Mononuclear cell (primary cell): ENCODE results near the gene NAT16. TPM values are rescaled to one million over a fixed set of nuclear protein-coding genes. Genes with fewer than 3 reads are reported as not detected.

Experiments used
- H3K27me3 ChIP-seq: 2 replicates; pipeline ENCODE4 v1.6.0; 2011; ENCODE audit warnings: low read length, control low read depth; ENCODE audit not compliant: insufficient read depth
- H3K4me1 ChIP-seq: 2 replicates; pipeline ENCODE4 v1.5.1; 2011; ENCODE audit warnings: mild to moderate bottlenecking, low read length, control low read depth; ENCODE audit not compliant: insufficient read depth
- H3K4me3 ChIP-seq: 2 replicates; pipeline ENCODE4 v1.5.1; 2011; ENCODE audit warnings: mild to moderate bottlenecking, low read length, moderate library complexity
- H3K9me3 ChIP-seq: 2 replicates; pipeline ENCODE4 v1.5.1; 2011; ENCODE audit warnings: low read depth, mild to moderate bottlenecking, control low read depth, low read length
- total RNA-seq: library from RNA; depleted of rRNA; stranded (reverse); fragments of >200 nt; gene quantifications from one replicate; pipeline ENCODE4 v1.2.3, GENCODE V29; 2012

Gene NAT16
- total RNA-seq, 1 donor = not detected

DNA sequence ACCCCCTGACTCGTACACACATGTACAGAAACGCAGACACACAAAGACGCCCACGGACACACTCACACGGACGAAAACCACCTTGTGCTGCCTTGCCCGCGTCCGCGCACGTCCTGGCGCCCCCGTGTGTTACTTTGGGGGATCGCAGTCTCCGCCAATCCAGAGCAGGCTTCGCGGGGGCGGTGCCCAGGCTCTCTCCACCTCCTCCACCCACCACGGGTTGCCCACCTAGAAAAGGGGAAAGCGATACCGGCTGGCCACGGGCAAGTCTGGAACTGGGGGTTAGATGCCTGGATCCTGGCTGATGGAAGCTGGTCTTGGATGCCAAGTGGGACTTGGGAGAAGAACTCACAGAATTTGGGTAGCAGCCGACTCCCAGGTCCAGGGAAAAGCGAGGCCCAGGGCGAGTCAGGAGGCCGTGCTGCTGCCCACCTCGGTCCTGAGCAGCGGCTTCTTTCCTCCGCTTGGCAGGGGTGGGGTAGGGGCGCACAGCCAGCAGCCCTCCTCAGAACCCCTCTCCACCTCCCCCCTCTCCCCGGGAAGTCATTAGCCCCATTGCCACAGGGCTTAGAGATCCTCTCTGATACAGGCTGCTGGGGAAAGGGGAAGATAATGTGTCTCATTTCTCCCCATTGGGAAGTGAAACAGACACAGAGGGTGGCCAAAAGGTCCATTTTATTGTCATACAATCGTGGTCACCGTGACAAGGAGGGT lies 10.1 kb downstream of the NAT16 start:
- Histone ChIP-seq H3K27me3 (peaks cover 92% of the 10 kb centered on the region), H3K4me1 (peaks cover 65% of the 10 kb centered on the region), H3K4me3 (no peak overlapping the region), H3K9me3 (no peaks in the 10 kb centered on the region)

DNA sequence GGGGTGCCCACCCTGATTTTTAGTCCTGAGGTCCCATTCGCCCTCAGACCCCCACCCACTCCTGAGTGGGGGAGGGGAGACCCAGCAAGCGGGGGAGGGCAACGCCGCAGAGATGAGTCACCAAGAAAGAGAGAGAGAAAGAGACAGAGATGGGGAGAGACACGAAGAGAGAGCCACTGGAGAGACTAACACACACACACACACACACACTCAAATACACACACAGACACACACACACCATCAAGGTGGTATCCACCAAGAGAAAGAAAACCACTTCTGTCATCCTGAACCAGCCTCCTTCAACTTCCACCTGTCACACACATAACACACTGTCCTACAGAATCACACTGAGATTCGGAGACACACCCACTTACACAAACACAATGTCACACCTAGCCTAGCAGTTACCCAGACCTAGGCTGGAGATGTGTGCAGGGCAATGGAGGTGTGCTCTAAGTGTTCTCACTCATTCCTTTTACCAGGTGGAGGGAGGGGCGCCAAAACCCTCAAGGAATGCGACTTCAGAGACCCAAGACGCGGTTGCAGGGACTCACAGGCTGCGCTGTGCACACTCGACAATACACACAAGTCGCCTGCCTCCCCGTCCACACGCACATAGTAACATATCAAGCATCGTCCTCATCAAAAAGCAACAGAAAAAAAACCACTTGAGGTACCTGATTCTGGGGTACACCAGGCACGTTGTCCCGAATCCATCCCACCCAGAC lies 10.8 kb downstream of the NAT16 start:
- H3K4me3 ChIP-seq = no peak overlapping the region
- peaks cover 70% of the 10 kb centered on the region for H3K4me1 ChIP-seq
- no peaks in the 10 kb centered on the region for H3K9me3 ChIP-seq
- H3K27me3 ChIP-seq = peaks cover 92% of the 10 kb centered on the region

DNA sequence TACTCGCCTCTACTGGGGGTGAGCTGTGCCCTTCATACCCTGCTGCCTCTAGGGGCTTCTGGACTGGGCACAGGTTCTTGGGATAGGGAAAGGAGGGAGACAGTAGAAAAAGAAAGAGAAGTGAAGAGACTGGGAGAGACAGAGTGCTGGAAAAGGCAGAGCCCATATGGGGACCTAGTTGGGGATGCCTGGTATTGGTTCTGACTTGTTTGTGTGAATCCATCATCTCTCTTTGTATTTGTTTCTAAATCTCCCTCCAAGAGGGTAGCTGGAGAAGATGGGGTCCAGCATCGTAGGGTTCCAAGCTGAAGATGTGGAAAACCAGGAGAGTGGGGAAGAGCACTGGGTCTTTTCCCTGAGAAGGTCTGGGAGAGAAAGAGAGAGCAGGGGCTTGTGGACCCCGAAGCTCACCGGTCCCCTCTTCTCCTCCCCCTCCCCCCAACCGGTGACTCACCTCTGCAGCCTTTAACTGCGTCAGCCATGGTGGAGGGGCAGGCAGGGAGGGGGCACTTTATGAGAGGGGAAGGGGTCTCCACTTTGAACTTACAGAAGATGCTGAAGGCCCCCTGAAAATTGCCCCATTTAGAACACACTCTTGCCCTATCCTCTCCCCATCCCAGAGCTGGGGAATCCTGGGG lies 11.6 kb downstream of the NAT16 start:
- Histone ChIP-seq H3K4me1 (peaks cover 70% of the 10 kb centered on the region), H3K27me3 (peaks cover 91% of the 10 kb centered on the region), H3K9me3 (no peaks in the 10 kb centered on the region), H3K4me3 (no peak overlapping the region)

DNA sequence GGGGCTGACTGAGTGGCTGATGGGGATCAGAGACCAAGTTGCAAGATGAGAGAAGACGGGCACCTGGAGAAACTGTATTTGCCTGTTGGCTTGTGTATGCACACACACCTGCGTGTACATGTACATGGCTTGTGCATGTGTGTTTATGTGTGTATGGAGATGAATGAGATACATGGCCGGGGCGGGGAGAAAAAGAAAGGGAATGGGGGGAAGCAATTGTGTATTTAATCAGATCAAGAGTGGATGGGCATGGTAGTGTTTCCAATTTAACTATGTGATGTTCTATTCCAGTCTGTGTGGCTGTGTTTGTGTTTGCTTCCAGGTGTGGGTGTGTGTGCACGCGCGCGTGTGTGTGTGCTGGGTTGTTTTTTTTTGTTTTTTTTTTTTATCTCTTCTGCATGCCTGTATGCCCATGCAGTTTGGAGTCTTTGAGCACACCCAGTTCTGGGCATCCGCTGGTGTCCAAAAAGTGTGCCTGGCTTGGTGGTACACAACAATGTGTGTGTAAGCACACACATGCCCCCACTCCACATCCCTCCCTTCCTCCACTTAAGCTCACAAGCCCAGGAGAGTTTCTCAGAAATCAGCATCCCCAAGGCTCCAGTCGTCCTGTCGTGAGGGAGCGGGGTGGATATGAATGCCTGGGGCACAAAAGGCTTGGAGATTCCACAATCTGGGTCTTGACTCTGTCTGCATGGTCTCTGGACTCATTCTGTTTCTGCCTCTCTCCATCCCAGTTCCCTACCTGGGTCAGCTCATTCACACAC lies 12.3 kb downstream of the NAT16 start:
- Histone ChIP-seq H3K4me3 (no peak overlapping the region), H3K4me1 (peaks cover 66% of the 10 kb centered on the region), H3K27me3 (peaks cover 84% of the 10 kb centered on the region), H3K9me3 (no peaks in the 10 kb centered on the region)

DNA sequence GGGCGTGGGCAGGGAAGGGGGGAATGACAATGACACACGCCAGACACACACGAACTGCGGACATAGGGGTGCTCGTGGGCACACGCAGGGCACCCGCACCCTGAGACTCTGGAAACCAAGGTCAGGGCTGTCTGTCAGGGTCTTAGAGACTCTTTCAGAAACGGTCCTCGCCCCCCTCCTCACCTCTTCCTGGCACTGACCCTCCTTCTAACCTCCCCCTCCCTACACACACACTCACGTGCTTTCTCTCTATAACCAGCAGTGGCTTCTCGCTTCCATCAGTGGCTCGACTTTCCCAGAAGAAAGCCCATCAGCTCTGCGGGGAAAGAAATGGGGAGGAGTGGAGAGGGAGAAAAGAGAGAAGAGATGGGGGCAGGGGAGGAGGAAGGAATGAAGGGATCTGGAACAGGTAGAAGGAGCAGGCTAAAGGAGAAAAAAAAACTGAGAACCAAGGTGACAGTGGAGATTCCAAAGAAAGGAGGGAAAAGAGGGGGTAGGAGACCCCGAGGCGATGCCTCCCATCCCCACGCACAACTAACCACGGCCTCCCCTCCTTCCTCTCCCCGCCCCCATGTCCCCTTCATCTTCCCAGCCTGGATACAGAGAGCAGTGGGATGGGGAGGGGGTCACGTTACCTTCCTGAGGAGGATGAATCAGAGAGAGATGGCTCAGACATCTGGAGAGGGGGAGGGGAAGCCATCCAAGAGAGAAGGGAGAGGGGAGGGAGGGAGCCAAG lies 13.0 kb downstream of the NAT16 start:
- peaks cover 82% of the 10 kb centered on the region for H3K27me3 ChIP-seq
- peaks cover 66% of the 10 kb centered on the region for H3K4me1 ChIP-seq
- no peak overlapping the region for H3K4me3 ChIP-seq
- H3K9me3 ChIP-seq = no peaks in the 10 kb centered on the region

DNA sequence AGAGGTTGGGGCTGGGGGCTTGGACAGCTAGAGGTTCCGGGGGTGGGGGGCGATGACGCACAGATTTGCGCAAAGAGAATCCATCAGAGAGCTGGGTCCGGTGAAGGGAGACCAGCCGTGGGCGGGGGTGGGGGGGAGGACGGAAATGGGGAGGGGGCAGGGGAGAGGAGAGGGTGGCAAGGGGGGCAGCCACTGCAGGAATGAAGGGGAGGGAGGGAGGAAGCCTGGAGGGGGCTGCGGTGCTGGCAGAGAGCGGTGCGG lies 13.5 kb downstream of the NAT16 start:
- H3K4me3 ChIP-seq = no peak overlapping the region
- H3K4me1 ChIP-seq = peaks cover 61% of the 10 kb centered on the region
- H3K9me3 ChIP-seq = no peaks in the 10 kb centered on the region
- H3K27me3 ChIP-seq = peaks cover 79% of the 10 kb centered on the region

DNA sequence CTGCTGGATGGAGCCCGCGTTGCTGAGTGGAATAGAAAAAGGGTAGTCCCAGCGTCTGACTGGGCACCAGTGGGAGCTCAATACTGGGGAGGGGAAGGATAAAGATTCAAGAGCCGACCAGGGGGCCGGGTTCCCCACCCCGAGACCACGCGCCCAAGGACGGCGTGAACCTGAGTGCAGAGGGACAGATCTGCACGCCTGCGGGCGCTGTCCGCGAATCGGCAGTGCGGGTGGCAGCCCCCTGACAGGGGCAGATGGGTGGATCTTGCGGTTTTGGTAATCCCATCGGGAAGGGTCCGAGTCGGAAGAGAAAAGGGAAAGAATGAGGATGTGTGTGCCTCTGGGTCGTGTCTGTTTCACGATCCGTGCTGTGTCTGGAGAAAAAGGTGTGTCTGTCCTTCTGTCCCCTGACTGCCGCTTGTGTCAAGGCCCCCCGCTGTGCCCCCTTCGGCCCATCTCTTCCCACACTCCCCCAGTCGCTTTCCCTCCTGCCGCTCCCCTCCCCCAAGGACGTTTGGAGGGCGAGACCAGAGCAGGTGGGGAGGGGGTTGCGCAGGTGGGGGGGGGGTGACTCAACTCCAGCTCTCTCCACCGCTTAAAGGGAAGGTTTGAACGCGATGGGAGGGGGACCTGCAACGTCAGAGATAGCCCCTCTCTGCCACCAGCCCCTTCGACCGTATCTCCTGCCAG lies 14.0 kb downstream of the NAT16 start:
- Histone ChIP-seq H3K4me1 (peaks cover 56% of the 10 kb centered on the region), H3K27me3 (peaks cover 74% of the 10 kb centered on the region), H3K9me3 (no peaks in the 10 kb centered on the region), H3K4me3 (no peak overlapping the region)

DNA sequence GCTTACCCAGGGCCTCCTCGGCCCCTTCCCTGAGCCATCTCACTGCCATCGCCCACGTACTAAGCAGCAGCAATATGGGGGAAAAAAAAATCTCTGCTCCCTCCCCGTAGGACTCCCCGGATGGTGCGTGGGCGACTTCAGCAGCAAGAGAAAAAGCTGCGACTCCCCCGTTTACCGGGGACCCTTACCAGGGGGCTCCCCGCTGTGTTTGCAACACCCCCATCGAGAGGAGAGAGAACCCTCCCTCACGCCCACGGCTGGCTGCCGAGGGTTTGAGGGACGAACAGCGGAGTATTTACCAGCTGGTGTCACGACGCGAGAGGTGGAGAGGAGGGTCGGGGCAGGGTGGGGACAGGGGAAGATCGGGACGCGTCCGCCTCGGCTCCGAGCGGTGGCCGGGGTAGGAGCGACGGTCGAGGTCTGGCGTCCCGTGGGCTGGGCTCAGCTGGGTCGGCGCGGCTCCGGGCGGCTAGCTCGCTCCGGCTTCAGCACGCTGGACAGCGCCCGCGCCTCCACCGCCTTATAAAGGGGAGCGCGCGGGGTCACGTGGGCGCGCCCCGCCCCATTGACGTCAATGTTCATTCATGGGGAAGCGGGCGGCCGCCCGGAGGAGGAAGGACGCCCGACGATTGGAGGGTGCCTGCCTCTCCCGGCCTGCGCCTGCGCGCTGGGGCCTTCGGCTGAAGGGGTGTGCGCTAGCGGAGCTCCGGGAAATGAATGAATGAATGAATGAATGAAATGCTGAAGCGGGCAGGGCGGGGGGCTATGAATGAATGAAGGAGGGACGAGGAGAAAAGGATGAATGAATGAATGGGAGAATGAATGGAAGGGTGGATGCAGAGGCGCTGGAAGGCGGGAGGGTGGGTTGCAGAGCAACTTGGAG lies 14.8 kb downstream of the NAT16 start, which contains the start of gene VGF:
Gene VGF, minus strand, starts transcription at position 495 of the 883 bp plus-strand sequence. CDS start 726 bp downstream, outside the sequence.
- peaks cover 48% of the 10 kb centered on the region for H3K4me1 ChIP-seq

DNA sequence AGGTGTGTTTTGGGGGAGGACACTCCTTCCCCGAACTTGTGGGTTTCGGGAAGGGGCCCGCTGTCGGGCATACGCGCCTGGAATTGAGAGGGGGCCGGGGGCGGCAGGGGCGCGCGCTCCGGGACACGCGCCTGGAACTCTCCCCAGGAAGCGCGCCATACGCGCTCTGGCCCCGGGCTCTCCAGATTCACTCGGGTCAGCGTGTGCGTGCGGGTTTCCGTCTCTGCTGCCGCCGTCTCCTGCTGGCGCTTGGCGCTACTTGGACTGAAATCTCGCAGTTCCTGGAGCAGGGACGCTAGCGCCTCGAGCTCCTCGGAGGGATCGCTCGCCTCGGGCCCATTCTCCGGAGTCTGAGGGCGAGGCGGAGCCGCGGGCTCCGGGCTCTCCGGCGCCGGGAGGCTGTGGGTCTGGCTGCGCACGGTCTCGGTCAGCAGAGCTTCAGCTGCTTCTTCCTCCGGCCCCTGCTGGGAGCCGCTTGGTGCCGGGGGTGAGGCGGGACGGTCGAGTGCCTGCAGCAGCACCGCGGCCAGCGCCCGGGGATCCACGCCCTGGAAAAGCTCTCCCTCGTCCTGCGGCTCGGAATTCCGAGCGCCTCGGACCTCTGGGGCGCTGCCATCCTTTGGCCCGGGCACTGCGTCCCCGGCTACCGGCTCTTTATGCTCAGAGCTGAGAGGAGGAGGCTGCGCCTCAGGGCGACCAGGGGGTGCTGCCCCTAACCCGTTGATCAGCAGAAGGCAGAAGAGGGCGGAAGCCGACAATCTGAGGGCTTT lies 15.8 kb downstream of the NAT16 start:
- Histone ChIP-seq H3K9me3 (no peaks in the 10 kb centered on the region), H3K4me3 (no peak overlapping the region), H3K4me1 (peaks cover 38% of the 10 kb centered on the region), H3K27me3 (peaks cover 55% of the 10 kb centered on the region)

More for the DNA sequence above, 14.8 kb downstream of the NAT16 start, which contains the start of gene VGF:
- Histone ChIP-seq H3K9me3 (no peaks in the 10 kb centered on the region), H3K27me3 (peaks cover 66% of the 10 kb centered on the region), H3K4me3 (no peak within 1 kb of the TSS)

DNA sequence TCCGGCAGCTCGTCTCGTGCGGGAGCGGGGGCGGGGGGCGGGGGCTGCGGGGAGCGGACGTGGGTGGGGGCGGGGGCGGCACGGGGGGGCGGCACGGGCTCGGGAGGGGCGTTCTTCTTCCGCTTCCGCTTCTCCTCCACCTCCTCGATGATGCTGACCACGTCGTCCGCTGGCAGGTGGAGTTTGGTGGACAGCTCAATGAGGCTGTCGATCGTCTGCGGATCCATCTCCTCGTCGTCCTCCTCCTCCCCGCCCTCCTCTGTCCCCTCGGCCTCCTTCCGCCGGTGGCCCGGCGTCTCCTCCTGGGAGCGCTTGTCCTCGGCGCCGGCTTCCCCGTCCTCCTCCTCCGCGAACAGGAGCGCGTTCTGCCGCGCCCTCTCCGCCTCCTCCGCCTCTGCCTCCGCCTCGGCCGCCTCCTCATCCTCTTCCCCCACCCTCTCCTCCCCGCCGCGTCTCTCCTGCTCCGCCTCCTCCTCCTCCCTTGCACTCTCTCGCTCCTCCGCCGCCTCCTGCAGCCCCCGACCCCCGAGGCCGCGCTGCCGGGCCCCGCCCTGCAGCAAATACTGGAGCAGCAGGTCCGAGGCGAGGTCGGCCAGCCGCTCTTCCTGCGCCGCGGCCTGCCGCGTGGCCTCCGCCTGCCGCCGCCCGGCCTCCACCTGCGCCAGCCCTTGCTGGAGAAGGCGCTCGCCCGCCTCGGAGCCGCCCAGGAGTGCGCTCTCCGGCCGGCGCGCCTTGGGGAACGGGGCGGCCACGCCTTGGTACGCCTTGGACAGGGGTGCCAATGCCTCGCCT lies 16.6 kb downstream of the NAT16 start:
- Histone ChIP-seq H3K9me3 (no peaks in the 10 kb centered on the region), H3K27me3 (peaks cover 47% of the 10 kb centered on the region), H3K4me3 (no peak overlapping the region), H3K4me1 (peaks cover 37% of the 10 kb centered on the region)

DNA sequence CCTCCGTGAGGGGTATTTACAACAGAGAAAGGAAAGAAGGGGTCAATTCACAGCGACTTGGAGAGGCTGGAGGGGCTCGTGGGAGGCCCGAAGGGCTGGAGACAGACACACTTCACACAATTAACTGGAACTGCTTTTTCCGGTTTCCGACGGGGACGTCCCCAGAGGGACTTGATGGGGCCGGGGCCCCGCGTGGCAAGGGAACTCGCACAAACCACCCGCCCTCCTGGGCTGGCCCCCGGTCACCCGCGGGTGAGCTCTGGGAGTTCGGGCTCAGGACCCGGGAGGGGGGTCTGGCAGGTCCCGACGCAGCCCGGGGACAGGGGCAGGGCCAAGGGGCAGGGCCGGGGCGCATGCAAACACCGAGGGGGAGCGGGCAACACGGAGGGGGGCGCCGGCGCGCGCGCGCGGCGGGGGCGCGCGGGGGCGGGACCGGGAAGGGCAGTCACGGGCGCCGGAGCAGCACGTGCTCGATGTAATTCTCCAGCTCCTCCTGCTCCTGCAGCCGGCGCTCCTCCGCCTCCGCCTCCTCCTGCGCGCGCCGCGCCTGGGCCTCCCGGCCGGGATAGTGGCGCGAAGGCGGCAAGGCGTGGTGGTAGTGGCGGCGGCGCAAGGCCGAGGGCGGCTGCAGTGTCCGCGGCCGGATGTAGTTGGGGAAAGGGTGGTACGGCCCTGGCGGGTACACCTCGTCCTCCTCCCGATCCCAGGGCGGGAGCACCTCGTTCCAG lies 17.4 kb downstream of the NAT16 start:
- Histone ChIP-seq H3K4me3 (no peak overlapping the region), H3K9me3 (no peaks in the 10 kb centered on the region), H3K4me1 (peaks cover 37% of the 10 kb centered on the region), H3K27me3 (peaks cover 40% of the 10 kb centered on the region)
